ENCODE data around the gene TBR1.

- TF ChIP-seq CTCF (IDR thresholded peaks at IDR 0.05; ENCODE audit: low read depth, low read length) (no peak), EZH2phosphoT487 (IDR thresholded peaks at IDR 0.05; ENCODE audit: low read depth) (no peak)
These were observed 41.7 kb upstream of the TBR1 start for GRCh38 chr2:161374446-161374845.
